Erythroblast (primary cell): Measurements from ENCODE around the gene RBM20.

Experiments used
- GATA1 ChIP-seq: IDR thresholded peaks from 2 replicates; pipeline ENCODE4 v1.6.1; 2011; ENCODE audit warnings: low read depth, mild to moderate bottlenecking, control low read depth, low read length, moderate library complexity
- POLR2A ChIP-seq: IDR thresholded peaks from 2 replicates; pipeline ENCODE4 v1.6.1; 2011; ENCODE audit warnings: mild to moderate bottlenecking, low read length

DNA sequence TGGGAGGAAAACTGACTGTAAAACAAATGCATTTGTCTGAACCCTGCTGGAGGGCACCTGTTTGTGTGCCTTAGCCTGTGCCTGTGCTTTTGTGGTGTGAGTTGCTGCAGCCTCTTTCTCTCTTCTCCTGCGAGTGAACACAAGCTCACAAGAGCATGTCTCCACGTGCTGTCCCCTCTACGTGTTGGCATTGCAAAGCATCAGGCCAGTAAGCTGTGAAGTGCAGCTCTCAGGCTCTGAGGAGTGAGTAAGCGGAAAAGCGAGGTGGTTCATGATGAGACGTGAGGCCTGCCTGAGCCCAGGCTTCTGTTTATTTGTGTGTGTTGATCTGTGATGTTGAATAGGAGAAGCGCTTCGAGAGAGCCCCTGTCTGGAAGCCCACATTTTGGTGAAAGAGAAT is 142.0 kb downstream of the RBM20 start:
- TF ChIP-seq POLR2A (no peak), GATA1 (no peak)
